Measurements from ENCODE around the gene SOX21.
A peak's percentile ranks its signal among the peaks of the same experiment; 100 is the strongest.

The SOX21 gene

GRCh38 chr13:94708031-94708859 is 4.1 kb downstream of the SOX21 start:
- no peak for DNase-seq

GRCh38 chr13:94707400-94708021 is 4.8 kb downstream of the SOX21 start:
- no peak for DNase-seq

GRCh38 chr13:94706843-94707399 is 5.4 kb downstream of the SOX21 start:
- no peak for DNase-seq

- no peak for DNase-seq
Observed at GRCh38 chr13:94706101-94706842, 6.1 kb downstream of the SOX21 start.

- DNase-seq: no peak
Observed at GRCh38 chr13:94705081-94706030, 7.0 kb downstream of the SOX21 start.

GRCh38 chr13:94704377-94705080 is 7.8 kb downstream of the SOX21 start:
- DNase-seq: no peak

- DNase-seq: no peak
Observed at GRCh38 chr13:94703721-94704314, 8.5 kb downstream of the SOX21 start.

- DNase-seq: no peak
Observed at GRCh38 chr13:94703271-94703670, 9.1 kb downstream of the SOX21 start.

- no peak for DNase-seq
Observed at GRCh38 chr13:94702181-94703041, 9.9 kb downstream of the SOX21 start.

- DNase-seq: no peak
Observed at GRCh38 chr13:94701313-94702180, 10.8 kb downstream of the SOX21 start.

- no peak for DNase-seq
Observed at GRCh38 chr13:94700536-94700935, 11.8 kb downstream of the SOX21 start.

- no peak for DNase-seq
Observed at GRCh38 chr13:94700051-94700535, 12.3 kb downstream of the SOX21 start.

GRCh38 chr13:94696171-94696570 is 16.2 kb downstream of the SOX21 start:
- peak; percentile 20 for DNase-seq

GRCh38 chr13:94692030-94692429 is 20.3 kb downstream of the SOX21 start:
- no peak for DNase-seq

GRCh38 chr13:94683409-94683808 is 28.9 kb downstream of the SOX21 start:
- no peak for DNase-seq

GRCh38 chr13:94682229-94682628 is 30.1 kb downstream of the SOX21 start:
- no peak for DNase-seq

GRCh38 chr13:94679614-94680013 is 32.7 kb downstream of the SOX21 start:
- no peak for DNase-seq

GRCh38 chr13:94678845-94679244 is 33.5 kb downstream of the SOX21 start:
- DNase-seq: no peak

GRCh38 chr13:94677799-94678198 is 34.5 kb downstream of the SOX21 start:
- DNase-seq: no peak
